ENCODE results near the gene ABCB9.

DNA sequence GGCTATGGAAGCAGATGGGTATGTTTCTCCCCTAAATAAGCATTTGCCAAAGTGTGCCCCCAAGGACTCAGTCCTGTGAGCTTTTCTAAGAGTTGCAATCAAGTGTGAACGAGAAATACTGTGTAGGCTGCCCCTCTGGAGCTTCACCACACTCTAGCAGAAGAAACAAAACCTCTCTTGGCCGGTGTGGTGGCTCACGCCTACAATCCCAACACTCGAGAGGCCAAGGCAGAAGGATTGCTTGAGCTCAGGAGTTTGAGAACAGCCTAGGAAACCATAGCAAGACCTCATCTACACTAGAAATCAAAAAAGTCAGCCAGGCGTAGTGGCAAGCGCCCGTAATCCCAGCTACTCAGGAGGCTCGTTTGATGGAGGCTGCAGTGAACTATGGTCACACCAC, 80.1 kb downstream of the ABCB9 start:
- TF ChIP-seq, protein P1, sequence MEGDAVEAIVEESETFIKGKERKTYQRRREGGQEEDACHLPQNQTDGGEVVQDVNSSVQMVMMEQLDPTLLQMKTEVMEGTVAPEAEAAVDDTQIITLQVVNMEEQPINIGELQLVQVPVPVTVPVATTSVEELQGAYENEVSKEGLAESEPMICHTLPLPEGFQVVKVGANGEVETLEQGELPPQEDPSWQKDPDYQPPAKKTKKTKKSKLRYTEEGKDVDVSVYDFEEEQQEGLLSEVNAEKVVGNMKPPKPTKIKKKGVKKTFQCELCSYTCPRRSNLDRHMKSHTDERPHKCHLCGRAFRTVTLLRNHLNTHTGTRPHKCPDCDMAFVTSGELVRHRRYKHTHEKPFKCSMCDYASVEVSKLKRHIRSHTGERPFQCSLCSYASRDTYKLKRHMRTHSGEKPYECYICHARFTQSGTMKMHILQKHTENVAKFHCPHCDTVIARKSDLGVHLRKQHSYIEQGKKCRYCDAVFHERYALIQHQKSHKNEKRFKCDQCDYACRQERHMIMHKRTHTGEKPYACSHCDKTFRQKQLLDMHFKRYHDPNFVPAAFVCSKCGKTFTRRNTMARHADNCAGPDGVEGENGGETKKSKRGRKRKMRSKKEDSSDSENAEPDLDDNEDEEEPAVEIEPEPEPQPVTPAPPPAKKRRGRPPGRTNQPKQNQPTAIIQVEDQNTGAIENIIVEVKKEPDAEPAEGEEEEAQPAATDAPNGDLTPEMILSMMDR (IDR thresholded peaks at IDR 0.05; ENCODE audit: poor library complexity, severe bottlenecking), result no peak
- TF ChIP-seq EZH2 (IDR thresholded peaks at IDR 0.05; ENCODE audit: borderline replicate concordance, insufficient read depth, low read length, poor library complexity, severe bottlenecking), result no peak
- no peak for TF ChIP-seq EP300 (conservative IDR thresholded peaks at IDR 0.05; ENCODE audit: poor library complexity, severe bottlenecking)
- TF ChIP-seq POLR2AphosphoS5 (IDR thresholded peaks at IDR 0.05), result no peak
- TF ChIP-seq SMC3 (conservative IDR thresholded peaks at IDR 0.05; ENCODE audit: poor library complexity), result no peak
- no peak for TF ChIP-seq RAD21 (conservative IDR thresholded peaks at IDR 0.05)
- TF ChIP-seq, protein P2, sequence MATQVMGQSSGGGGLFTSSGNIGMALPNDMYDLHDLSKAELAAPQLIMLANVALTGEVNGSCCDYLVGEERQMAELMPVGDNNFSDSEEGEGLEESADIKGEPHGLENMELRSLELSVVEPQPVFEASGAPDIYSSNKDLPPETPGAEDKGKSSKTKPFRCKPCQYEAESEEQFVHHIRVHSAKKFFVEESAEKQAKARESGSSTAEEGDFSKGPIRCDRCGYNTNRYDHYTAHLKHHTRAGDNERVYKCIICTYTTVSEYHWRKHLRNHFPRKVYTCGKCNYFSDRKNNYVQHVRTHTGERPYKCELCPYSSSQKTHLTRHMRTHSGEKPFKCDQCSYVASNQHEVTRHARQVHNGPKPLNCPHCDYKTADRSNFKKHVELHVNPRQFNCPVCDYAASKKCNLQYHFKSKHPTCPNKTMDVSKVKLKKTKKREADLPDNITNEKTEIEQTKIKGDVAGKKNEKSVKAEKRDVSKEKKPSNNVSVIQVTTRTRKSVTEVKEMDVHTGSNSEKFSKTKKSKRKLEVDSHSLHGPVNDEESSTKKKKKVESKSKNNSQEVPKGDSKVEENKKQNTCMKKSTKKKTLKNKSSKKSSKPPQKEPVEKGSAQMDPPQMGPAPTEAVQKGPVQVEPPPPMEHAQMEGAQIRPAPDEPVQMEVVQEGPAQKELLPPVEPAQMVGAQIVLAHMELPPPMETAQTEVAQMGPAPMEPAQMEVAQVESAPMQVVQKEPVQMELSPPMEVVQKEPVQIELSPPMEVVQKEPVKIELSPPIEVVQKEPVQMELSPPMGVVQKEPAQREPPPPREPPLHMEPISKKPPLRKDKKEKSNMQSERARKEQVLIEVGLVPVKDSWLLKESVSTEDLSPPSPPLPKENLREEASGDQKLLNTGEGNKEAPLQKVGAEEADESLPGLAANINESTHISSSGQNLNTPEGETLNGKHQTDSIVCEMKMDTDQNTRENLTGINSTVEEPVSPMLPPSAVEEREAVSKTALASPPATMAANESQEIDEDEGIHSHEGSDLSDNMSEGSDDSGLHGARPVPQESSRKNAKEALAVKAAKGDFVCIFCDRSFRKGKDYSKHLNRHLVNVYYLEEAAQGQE (IDR thresholded peaks at IDR 0.05; ENCODE audit: borderline replicate concordance), result no peak
